K562 (cell line): ENCODE results near the gene KMT5B. TPM values are rescaled to one million over a fixed set of nuclear protein-coding genes. Genes with fewer than 3 reads are reported as not detected.

Experiments
- BRCA1 ChIP-seq, 2 experiments: fragments of 450-650 bp in 1 of 2; sonication (generic) in 1 of 2; formaldehyde crosslinking in 1 of 2; IDR thresholded peaks; 2 replicates each; pipeline versions ENCODE4 v1.5.0 to v1.6.1; 2017 to 2020; ENCODE audit warnings: mild to moderate bottlenecking in 1 of 2, missing genetic modification reagents in 1 of 2
- CBX1 ChIP-seq: sonication (generic); IDR thresholded peaks from 2 replicates; pipeline ENCODE4 v1.6.1; 2016; ENCODE audit warnings: antibody characterized with exemption, low read depth, mild to moderate bottlenecking
- CUX1 ChIP-seq: fragments of 200-800 bp; sonication (Bioruptor generic); IDR thresholded peaks from 2 replicates; pipeline ENCODE4 v1.6.1; 2016; ENCODE audit warnings: missing genetic modification characterization, missing compliant biosample characterization
- CXXC5 ChIP-seq: fragments of 250-450 bp; sonication (Bioruptor Pico); IDR thresholded peaks from 2 replicates; pipeline ENCODE4 v1.8.0; 2022; ENCODE audit warnings: inconsistent platforms, mild to moderate bottlenecking, moderate library complexity
- ELF4 ChIP-seq: fragments of 450-650 bp; formaldehyde crosslinking; IDR thresholded peaks from 2 replicates; pipeline ENCODE4 v1.4.0; 2022; ENCODE audit warnings: missing genetic modification characterization
- FOXA3 ChIP-seq, 2 experiments: fragments of 450-650 bp in 1 of 2; sonication (generic) in 1 of 2; formaldehyde crosslinking; IDR thresholded peaks in 1 of 2; conservative IDR thresholded peaks in 1 of 2; 2 replicates each; pipeline versions ENCODE4 v1.4.0 to v1.8.0; 2020 to 2022; ENCODE audit warnings: mild to moderate bottlenecking in 2 of 2, missing genetic modification reagents in 1 of 2
- GTF2E2 ChIP-seq: fragments of 200-800 bp; sonication (Bioruptor generic); IDR thresholded peaks from 2 replicates; pipeline ENCODE4 v1.6.1; 2016; ENCODE audit warnings: missing genetic modification characterization, missing compliant biosample characterization
- HCFC1 ChIP-seq: IDR thresholded peaks from 2 replicates; pipeline ENCODE4 v1.6.1; 2012; ENCODE audit warnings: low read depth, low read length, improper control_type of control experiment
- HINFP ChIP-seq: fragments of 450-650 bp; conservative IDR thresholded peaks from 2 replicates; pipeline ENCODE4 v1.6.1; 2016; ENCODE audit warnings: missing genetic modification characterization, low read depth, mild to moderate bottlenecking, control low read depth, missing compliant biosample characterization
- HNRNPL ChIP-seq: fragments of 200-400 bp; formaldehyde crosslinking; IDR thresholded peaks from 2 replicates; pipeline ENCODE4 v1.6.1; 2017; ENCODE audit warnings: low read depth, mild to moderate bottlenecking, low read length
- NCOA1 ChIP-seq: fragments of 450-650 bp; IDR thresholded peaks from 2 replicates; pipeline ENCODE4 v1.6.1; 2016; ENCODE audit warnings: low read depth
- PHF8 ChIP-seq: fragments of 200-600 bp; sonication (generic); IDR thresholded peaks from 2 replicates; pipeline ENCODE4 v1.6.1; 2012; ENCODE audit warnings: mixed run types, mild to moderate bottlenecking, inconsistent platforms, low read length, moderate library complexity, borderline replicate concordance
- PRMT5 ChIP-seq: sonication (generic); formaldehyde crosslinking; IDR thresholded peaks from 2 replicates; pipeline ENCODE4 v1.5.0; 2020; ENCODE audit warnings: missing genetic modification reagents
- SOX6 ChIP-seq: fragments of 450-650 bp; IDR thresholded peaks from 2 replicates; pipeline ENCODE4 v1.6.1; 2014; ENCODE audit warnings: mild to moderate bottlenecking
- TCF7 ChIP-seq: sonication (generic); IDR thresholded peaks from 2 replicates; pipeline ENCODE4 v1.6.1; 2016; ENCODE audit warnings: antibody characterized with exemption, borderline replicate concordance
- XRCC3 ChIP-seq: fragments of 450-650 bp; IDR thresholded peaks from 2 replicates; pipeline ENCODE4 v1.6.1; 2017; ENCODE audit warnings: mild to moderate bottlenecking, moderate library complexity
- ZBTB33 ChIP-seq: sonication (generic); formaldehyde crosslinking; IDR thresholded peaks from 2 replicates; pipeline ENCODE4 v1.8.1; 2023; ENCODE audit warnings: mild to moderate bottlenecking, missing genetic modification reagents
- ZNF134 ChIP-seq: fragments of 250-450 bp; sonication (Bioruptor Pico); conservative IDR thresholded peaks from 2 replicates; pipeline ENCODE4 v1.4.0; 2020
- ZSCAN32 ChIP-seq: fragments of 450-650 bp; formaldehyde crosslinking; IDR thresholded peaks from 2 replicates; pipeline ENCODE4 v1.4.0; 2020; ENCODE audit warnings: mild to moderate bottlenecking, moderate library complexity
- polyA plus RNA-seq, 8 experiments: library from polyadenylated mRNA; depleted of rRNA in 4 of 8; stranded (reverse) in 5 of 8; unstranded in 3 of 8; fragments of >200 nt; fragmentation: Nextera tagmentation in 2 of 8; fragmentation: Illumina TruSeq in 1 of 8; extraction: Ambion mirVana in 2 of 8; extraction: Trizol in 1 of 8; gene quantifications; 2 replicates each; pipeline versions ENCODE4 v1.2.1 to v1.2.3, GENCODE V29; 2011 to 2014; ENCODE audit warnings: inconsistent platforms in 1 of 8, missing spikeins in 1 of 8
- total RNA-seq, 7 experiments: library from RNA; depleted of rRNA in 6 of 7; stranded (reverse); fragments of >200 nt in 6 of 7; fragmentation: Illumina TruSeq in 2 of 7; extraction: Trizol in 2 of 7; gene quantifications; 2 replicates each; pipeline versions ENCODE4 v1.2.1 to v1.2.3, GENCODE V29; 2011 to 2021; ENCODE audit warnings: low replicate concordance in 1 of 7

The KMT5B gene
- total and polyA plus RNA-seq, 9 of the 15 experiments (the other 6 are each of a cell fraction or from before 2014, with no cell fraction given) = 7.3 to 27.3 (median 20.9) TPM

DNA sequence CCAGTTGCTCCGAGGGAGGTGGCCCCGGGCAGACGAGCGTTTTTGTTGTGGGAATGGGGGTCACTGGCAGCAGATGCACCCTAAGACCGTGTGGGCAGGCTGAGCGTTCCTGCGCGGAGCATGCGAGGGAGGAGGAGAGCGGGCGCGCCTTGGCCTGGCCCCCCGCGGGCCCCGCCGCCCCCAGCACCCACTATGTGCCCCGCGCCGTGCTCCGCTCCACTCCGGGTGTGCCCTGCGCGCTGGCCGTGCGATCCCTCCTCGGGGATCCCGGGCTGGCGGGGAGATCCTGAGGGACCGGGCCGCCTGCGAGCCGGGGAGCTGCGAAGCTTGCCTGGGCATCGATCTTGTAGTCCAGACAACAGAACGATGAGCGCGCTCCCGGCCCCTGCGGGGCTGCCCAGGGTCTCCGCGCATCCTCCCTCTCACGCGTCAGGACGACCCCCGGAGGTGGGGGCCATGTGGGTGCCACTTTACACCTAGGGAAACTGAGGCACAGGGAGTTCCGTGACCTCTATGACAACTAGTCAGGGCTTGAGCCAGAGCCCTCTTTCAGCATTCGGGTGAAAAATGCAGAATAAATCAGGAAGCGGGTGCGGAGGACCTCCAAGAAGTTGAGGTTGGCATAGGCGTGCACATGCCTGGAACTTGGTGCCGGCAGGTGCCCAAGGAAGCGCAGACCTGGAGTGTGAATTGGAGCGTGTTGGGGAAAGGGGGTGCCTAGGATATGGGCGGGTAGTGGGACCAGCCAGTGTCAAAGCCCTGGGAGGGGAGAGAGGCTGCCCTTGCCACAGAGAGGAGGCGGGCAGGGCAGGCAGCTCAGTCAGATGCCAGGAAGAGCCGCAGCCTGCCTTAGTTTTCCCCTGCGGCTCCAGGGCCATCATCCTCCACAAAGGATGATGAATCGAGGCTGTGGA lies 1.3 kb upstream of the KMT5B start (continued):
- TF ChIP-seq ZBTB33 (CRISPR knock-in tag) (no peak), ZSCAN32 (CRISPR knock-in tag) (no peak), ELF4 (no peak), BRCA1 (IDR thresholded peaks at IDR 0.05) (no peak), BRCA1 (CRISPR knock-in tag; IDR thresholded peaks at IDR 0.05) (no peak), TCF7 (no peak), CXXC5 (CRISPR knock-in tag) (no peak), ZNF134 (CRISPR knock-in tag) (no peak), FOXA3 (CRISPR knock-in tag; conservative IDR thresholded peaks at IDR 0.05 in 1 of 2, IDR thresholded peaks at IDR 0.05 in 1 of 2) (no peak), GTF2E2 (tag) (0 out of 2 replicates have a peak, but pooled peaks have one; percentile 27), SOX6 (no peak), PRMT5 (0 out of 2 replicates have a peak, but pooled peaks have one; percentile 12), PHF8 (no peak), CUX1 (CRISPR knock-in tag) (no peak), CBX1 (no peak), HCFC1 (no peak), XRCC3 (no peak), NCOA1 (no peak), HINFP (no peak), HNRNPL (no peak)
